GM19463 (cell line): ENCODE results near the gene MKLN1.
"Not testable (repeated sequence)": the region's sequence is repeated elsewhere in the genome, so short reads cannot be mapped to it uniquely, and the experiment has no call there.

Source experiments
- ATAC-seq: cut with Tn5 transposase; IDR thresholded peaks from one replicate; pipeline ENCODE4 v1.9.1; 2021; ENCODE audit warnings: mild to moderate bottlenecking, moderate library complexity; ENCODE audit not compliant: unreplicated experiment

MKLN1 gene

DNA sequence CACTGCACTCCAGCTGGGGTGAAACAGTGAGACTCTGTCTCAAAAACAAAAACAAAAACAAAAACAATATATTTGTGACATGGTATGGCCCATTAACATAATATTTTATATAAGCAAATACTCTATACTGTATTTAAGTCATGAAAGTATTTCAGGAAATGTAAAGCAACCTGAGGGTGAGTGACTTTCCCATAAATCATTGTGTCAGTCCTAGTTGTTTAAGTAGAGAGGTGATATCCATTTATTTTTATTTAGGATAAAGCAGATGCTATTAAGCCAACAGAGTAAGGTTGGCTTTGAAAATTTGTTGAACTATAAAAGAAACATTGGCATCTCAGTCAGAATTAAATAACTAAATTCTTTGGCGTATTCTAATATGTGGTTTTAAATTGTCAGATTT is 60.5 kb downstream of the MKLN1 start:
- no peak for ATAC-seq

DNA sequence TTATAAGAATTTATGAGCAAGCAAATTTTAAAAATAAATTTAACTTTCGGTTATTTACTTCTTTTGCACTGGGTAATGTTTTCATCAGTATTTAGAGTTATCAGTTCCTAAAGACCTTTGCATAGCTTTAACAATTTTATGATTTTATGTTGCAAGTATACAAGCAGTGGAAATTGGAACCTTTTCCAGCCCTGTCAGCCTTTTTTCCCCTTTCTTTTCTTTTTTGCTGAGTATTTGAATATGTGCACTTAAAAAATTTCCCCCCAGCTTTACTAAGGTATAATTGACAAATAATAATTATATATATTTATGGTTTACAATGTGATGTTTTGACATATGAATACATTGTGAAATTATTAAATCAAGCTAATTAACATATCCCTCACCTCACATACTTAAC is 62.6 kb downstream of the MKLN1 start:
- ATAC-seq, result no peak

DNA sequence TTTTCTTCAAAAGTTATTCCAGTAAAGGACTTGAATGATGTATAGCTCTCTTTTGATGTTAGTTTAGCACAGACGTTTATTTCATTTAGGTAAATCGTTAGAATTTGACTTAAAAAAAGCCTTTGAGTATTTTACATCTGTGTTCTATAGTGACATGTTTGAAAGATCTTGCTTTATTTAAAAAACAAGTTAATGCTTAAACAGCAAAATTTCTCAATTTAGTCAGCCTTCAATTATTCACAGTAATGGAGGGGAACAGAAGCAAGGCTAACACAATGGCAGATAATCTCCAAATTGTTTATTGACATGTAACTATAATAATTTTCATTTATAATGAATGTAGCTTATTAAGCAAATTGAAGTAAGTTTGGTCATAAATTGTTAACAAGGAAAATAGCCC is 63.5 kb downstream of the MKLN1 start:
- ATAC-seq, result no peak

DNA sequence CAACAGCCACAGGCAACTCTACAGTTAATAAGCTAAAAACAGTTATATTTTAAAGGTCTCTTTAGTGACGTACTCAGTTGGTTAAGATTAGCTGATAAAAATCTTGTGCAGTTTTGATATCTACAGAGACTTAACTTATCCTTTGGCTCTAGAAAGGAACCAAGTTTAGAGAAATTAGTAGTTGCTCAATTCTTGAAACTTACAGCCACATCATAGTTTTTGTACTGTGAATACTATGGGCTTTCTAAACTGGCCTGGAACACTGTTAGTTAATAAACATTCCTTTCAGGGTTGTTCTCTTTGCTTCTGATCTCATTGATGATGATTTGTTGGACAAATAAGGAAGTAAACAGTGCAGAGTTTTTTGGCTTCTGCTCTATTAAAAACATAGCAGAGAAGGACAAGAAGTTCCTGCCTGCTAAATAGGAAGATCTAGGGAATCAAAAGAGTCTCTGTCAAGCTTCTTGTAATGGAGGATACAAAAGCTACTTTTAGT is 73.1 kb downstream of the MKLN1 start:
- ATAC-seq, result no peak

DNA sequence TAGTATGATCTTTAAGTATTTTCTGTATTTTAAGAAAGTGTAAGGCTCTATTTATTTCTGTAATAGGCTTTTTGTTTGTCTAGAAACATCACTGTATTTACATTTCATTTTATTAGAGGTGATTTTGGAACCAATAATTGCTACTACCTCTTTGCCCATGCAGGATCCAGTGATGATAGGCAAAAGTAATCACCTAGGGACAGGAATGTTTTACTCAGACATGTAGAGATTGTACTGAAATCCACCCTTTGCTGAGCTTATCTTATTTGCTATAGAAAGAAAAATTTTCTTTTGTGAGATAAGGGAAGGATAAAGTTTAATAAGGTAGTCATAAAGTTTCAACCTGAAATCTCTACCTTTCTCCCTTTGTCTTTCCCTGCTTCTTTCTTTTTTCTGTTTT is 73.5 kb downstream of the MKLN1 start:
- no peak for ATAC-seq

DNA sequence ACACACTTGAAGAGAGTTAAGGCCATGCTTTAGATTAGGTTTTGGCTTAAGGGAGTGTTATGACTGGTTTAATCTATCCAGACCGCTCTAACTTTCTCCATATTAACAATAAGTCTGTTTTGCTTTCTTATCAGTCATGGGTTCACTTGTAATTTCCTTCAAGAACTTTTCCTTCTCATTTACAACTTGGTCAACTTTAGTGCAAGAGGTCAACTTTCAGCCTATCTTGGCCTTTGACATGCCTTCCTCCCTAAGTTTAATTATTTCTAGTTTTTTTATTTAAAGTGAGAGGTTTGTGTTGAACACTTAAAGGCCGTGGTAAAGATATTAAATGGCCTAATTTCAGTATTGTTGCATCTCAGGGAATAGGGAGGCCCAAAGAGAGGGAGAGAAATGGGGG is 75.6 kb downstream of the MKLN1 start:
- ATAC-seq, result no peak

DNA sequence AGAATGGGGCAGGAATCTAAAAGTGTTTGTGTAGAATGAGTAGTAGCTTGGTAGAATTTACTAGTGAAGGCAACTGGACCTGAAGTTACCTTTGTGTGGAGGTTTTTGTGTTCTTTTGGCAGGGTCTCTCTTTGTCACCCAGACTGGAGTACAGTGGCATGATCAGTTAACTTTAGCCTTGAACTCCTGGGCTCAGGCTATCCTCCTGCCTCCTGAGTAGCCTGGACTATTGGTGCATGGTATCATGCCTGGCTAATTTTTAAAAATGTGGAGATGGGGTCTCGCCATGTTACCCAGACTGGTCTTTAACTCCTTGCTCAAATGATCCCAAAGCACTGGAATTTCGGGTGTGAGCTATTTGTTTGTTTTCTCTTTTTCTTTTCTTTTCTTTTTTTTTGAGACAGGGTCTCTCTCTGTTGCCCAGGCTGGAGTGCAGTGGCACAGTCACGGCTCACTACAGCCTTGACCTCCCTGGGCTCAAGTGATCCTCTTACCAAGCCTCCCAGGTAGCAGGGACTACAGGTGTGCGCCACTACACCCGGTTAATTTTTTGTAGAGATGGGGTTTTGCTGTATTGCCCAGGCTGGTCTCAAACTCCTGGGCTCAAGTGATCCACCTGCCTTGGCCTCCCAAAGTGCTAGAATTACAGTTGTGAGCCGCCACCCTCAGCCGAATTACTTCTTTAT is 76.7 kb downstream of the MKLN1 start:
- no peak for ATAC-seq

DNA sequence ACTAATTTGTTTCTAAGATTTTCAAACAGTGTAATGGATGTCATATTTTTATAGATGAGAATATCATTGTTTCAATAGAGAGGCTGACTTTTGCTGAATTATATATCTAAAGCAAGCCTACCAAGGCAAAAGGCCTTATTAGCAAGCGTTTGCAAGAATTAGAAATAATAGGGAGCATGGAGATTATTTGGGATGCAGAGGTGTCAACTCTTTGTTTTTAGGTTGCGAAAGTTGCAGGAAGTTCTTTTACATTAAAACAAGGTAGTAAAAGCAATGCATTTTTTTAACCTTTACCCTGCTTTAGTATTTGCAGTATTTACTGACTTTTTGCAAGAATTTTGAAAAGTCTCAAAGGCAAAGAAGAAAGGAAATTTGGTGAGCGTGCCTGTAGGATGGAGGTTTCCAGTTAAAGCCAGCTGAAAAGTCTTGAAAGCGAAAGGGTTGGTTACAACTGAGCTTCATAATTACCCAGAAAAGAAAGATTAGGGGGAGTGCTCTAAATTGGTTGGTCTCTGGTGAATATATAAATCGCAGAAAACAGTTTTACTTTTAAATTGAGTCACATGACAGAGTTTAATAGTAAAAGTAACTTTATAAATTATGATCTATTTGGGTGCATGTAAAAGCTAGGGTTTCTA is 81.6 kb downstream of the MKLN1 start:
- ATAC-seq, result no peak

DNA sequence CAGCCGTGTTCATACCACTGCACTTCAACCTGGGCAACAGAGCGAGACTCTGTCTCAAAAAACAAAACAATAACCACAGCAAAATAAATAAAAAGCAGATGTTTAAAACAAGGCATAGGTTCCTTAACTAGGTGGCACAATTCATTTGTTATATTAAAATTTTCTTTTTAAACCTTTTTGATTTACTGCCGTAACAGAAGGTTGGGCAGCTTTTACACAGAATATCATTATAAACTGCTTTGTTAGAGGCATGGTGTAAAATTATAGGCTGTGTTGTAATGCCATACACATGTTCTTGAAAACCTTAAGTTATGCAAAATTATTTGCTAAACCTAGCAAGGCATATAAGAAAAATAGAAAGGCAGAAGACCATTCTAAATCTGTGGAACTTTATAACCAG is 84.4 kb downstream of the MKLN1 start:
- ATAC-seq, result no peak

DNA sequence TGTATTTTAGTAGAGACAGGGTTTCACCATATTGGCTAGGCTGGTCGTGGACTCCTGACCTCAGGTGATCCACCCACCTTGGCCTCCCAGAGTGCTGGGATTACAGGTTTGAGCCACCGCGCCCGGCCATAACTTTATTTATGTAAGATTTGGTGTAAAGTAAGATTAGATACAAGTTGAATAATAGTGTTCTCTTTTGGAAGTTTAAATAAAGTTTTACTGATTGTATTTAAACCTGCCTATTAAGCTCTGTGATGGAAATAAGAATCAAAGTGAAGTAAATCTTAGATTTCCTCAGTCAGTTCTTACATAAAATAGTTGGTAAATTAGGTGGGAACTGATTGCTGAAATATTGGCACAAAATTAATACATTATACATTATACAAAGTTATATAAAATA is 86.0 kb downstream of the MKLN1 start:
- ATAC-seq, result no peak

DNA sequence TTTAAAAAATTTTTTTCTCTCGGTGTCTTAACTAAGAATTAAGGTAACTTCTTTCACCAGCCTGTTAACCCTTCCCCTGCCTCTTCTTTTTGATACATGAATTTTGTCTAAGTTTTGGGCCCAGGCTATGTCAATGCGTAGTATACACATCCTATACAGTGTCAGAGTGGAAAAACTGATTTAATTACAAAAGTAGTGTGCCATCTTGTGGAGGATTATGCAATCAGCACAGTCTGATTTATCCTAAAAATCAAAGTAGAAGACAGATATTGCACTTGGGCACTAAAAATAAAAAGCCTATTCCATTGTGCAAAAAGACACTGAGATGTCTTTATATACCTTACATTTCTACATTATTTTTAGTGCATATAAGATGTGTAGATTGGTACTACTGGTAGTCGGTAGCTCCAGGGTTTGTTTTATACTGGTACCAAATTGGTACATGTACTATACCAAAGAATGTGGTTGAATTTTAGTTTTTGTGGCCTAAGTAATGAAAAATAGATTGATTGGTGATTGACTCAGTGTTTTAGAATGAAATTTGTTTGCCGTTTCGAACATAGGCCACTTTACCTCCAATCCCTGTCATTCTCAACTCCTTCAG is 96.6 kb downstream of the MKLN1 start:
- ATAC-seq, result no peak

DNA sequence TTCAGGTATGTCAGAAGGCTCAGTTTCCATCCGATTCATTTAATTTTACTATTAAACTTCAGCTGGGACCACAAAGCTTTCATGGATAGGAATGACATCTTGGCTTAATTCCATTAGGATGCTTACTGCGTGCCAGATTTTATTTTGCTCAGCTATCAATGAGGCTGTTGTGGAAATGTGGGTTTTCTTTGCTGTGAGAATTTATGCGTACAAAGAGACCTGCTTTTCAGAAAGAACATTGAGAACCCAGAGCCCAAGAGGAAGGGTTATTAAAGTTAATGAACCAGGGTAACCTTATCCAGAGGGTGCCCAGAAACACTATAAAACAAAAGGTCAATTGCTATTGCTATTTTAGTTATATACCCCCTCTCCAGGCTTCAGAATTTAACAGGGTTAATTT is 98.3 kb downstream of the MKLN1 start:
- no peak for ATAC-seq

DNA sequence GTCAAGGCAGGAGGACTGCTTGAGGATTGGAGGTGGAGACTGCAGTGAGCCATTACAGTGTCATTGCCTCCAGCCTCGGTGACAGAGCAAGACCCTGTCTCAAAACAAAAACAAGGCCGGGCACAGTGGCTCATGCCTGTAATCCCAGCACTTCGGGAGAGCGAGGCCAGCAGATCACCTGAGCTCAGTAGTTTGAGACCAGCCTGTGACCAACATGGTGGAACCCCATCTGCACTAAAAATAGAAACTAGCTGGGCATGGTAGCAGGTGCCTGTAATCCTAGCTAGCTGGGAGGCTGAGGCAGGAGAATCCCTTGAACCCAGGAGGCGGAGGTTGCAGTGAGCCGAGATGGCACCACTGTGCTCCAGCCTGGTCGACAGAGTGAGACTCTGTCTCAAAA is 103.2 kb downstream of the MKLN1 start:
- ATAC-seq, result not testable (repeated sequence)

DNA sequence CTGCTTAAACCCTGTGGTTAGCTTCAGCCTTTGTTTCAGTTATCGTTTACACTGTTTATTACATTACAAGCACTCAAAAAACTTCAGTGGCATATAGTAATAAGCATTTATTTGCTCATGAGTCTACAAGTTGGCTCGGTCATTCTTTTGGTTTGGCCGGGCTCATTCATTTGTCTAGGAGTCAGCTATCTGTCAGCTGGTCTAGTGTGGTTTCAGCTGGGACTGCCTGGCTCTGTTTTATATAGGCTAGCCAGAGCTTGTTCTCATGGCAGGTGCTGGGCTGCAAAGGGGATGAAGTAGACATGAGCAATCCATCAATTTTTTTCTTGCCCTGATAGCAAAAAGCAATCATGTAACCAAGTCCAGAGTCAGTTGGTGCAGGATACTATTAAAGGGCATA is 103.6 kb downstream of the MKLN1 start:
- ATAC-seq, result no peak

DNA sequence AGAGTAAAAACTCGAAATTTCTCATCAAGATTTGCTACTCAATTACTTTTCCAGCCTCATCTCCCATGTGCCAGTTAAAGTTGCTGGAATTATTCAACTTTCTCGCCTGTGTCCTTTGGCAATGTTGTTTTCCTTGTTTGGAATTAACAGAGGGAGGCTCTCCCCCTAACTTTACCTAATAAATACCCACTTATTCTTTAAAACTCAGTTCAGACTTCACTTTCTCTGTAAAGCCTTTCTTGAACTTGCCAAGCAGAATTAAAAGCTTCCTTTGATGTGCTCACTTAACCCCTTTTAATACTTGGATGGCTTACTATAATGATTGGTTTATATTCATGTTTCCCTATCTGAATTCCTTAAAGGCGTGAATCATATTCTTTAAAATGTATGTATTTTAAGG is 104.1 kb downstream of the MKLN1 start:
- ATAC-seq, result no peak

DNA sequence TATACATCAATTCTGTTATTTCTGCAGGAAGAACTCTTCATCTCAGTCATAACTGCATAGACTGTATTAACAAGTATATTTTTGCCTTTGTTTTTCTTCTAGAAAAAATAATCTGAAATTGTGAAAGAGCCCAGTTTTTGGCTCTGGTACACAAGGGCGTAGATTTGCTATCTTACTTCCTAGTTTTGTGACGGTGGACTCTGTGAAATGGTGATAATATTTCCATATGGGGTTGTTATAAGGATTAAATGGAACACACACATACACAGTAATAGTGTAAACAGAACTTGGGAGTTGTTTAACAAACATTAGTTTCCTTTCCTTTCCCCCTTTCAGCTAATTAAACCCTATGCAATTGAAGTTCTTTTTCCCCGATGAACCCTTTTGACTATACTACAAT is 108.7 kb downstream of the MKLN1 start:
- ATAC-seq, result no peak

DNA sequence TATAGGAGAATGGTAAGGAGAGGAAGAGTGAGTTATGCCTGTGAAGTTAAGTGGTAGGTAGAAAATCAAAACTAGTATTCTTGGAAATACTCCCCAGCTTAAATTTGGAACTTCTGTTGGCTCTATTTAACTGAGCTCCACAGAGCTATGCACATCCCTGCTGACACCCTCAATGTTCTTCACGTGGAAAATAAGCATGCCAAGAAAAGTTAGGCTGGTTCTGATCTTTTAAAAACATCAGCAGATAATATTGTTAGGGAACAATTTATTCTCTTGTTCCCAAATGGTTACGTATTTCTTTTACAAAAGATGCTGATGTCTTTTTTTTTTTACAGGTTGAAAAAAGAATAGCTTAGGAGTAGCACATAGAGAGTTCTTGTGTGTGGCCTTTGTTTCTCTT is 111.3 kb downstream of the MKLN1 start:
- no peak for ATAC-seq

DNA sequence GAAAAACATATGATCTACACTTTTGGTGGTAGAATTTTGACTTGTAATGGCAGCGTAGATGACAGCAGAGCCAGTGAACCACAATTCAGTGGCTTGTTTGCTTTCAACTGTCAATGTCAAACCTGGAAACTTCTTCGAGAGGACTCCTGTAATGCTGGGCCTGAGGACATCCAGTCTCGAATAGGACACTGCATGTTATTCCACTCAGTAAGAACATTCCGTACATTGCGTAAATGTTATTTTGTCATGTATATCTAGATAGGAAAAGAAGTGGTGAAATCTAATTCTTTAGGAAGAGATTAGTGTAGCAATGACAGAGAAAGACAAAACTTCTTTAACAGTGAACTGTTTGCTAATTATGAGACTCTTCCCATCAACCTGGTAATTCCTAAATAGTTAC is 115.8 kb downstream of the MKLN1 start:
- no peak for ATAC-seq

DNA sequence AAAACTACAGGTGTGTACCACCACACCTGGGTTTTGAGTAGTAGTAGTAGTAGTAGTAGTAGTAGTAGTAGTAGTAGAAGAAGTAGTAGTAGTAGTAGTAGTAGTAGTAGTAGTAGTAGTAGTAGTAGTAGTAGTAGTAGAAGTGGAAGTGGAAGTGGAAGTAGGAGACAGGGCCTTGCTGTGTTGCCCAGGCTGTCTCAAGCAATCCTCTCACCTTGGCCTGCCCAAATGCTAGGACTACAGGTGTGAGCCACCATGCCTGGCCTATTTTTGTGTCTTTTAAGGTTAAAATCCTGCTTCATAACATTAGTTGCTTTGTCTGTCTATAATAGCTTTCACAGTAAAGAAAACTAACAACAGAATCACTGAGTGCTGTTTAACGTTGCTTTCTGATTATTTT is 117.0 kb downstream of the MKLN1 start:
- ATAC-seq, result no peak

DNA sequence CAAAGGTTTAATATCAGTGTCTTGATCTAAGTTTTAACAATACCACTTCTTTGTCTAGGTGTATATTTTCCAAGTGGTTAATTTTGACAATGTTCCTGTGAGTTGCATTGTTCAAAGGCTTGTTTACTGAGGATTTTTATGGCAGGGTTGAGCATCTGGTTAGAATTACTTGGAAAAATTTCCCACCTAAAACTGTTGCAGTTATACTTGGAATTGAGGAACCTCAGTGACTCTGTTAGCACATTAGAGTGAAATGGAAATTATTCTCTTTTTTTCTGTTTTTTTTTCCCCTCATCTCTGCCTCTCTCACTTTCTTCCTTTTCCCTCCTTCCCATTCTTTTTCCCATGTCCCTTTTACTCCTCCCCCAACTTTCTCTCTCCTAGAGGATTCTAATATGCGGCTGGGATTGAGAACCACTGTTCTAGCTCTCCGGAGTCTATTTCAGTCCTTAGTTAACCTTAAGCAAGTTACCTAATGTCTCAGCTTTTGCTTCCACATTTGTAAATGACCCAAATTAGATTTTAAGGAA is 121.8 kb downstream of the MKLN1 start:
- no peak for ATAC-seq

DNA sequence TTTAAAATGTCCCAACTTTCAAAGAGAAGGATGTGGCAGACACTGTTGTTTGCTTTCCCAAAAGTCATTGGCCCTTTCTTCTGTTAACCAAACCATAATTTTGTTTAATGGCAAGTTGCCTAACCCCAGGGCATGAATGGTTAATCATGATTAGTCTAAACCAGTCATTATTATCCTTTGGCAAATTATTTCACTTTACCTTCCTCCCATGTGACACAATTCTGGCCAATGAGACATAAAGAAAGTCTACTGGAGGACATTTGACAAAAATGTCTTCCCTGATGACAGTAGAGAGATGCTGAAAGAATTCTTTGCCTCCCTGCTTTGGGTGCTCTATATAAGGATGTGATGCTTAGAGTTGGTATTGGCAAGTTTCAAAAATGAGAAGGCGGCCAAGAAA is 126.8 kb downstream of the MKLN1 start:
- ATAC-seq, result no peak

DNA sequence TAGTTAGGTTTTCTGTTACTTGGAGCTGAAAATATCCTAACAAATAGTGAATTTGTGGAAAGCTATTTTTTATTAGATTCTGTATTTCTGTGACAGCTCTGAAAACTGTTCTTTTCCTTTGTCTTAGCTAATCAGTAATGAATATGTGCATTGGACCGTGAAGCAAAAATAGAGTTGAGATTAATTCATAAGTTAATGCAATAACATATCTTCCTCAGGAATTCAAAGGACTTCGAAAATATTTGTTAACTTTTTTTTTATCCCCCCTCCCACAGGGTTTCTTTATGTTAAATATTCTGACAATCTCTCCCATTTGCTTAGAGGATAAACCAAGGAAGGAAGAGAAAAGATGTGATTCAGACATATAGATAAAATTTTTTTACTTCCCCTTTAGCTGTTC is 127.3 kb downstream of the MKLN1 start:
- no peak for ATAC-seq
